HG03097 (cell line): ENCODE results near the gene CETP.

Experiments used
- ATAC-seq: cut with Tn5 transposase; IDR thresholded peaks from one replicate; pipeline ENCODE4 v1.9.1; 2021; ENCODE audit not compliant: unreplicated experiment, low FRiP score

Gene CETP

GRCh38 chr16:57016301-57016700 lies 54.6 kb downstream of the CETP start:
- ATAC-seq = no peak

- ATAC-seq = no peak
These were observed 55.1 kb downstream of the CETP start for GRCh38 chr16:57016831-57017230.

DNA sequence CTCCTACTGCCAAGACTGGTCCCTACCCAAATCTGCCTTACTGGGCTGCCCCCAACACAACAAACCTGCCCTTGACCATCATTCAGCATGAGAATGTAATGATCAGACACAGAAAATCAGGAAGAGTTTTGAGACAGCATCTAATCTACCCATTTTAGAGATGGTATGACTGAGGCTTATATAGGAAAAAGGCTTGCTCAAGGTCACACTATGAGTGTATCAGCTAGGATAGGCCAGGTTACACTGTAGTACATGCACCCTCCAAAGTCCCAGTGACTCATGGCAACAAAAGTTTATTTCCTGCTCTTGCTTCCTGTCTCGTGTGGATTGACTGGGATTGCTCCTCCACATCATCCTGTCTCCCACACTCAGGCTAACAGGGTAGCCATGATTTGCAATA lies 55.5 kb downstream of the CETP start:
- no peak for ATAC-seq

DNA sequence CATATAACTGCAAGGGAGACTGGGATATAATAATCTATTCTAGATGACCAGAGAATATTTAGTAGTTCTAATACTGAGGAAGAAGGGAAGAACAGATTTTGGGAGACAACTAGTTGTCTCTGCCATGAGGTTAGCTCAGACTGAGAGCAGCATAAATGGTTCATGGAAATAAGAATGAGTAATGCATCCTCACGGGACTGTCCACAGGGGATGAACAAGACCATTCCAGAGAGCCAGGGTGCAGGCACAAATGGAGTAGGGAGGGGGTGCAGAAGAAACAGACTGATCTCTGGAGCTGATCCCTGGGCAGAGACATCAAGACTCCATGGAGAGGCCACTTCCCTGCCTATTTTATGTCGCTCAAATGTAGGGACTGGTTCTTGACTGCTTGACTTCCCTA lies 58.0 kb downstream of the CETP start:
- ATAC-seq = no peak

- ATAC-seq = no peak
These were observed 58.9 kb downstream of the CETP start for GRCh38 chr16:57020651-57021050.

- ATAC-seq = no peak
These were observed 60.0 kb downstream of the CETP start for GRCh38 chr16:57021757-57022156.

DNA sequence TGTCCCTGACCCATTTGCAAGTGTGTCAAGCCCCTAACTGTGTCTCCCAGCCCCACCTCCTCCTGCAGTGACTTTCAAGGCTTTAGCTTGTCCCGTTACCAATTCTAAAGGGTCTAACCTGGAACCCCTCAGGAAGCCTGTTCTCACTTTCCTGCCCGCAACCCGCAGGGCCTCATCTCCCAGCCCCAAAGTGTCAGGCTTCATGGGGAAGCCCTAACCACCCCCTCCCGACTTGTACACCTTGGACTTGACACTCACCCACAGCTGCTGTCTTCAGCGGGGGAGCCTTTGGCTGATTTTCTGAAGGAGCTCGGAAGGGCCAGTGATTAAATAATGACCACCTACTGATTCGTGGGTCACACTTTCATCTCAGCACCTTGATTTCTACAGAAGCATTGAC lies 60.7 kb downstream of the CETP start:
- ATAC-seq = no peak

DNA sequence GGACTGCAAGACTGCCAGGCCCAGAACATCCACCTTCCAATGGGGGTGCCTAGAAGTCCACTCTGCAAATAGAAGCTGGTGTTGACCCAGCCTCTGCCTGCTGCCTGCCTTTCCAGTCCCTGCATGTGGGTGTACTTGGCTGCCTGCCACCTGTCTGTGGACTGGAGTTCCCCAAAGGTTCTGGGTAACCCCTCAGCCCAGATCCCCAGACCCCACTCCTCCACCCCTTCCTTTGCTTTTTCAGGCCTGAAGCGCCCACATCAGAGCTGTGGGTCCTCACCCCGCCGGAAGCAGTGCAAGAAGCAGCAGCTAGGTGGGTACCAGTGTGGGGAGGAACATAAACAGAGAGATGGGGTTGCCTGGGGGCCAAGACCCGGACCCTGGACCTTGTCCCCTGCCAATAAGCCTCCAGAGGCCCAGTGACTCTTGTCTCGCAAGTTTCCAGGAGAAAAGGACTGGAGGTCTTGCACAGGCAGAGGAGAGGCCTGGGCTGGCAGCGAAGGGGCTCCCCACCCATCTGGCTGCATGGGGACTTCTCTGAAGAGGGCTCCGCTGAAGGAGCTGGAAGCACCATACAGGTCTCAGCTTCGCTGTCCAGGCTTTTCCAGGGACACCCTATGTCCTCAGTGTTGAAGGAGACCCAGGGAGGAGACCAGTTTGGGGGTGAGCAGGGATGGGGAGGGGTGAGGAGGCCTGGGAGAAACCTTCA lies 61.9 kb downstream of the CETP start:
- no peak for ATAC-seq

GRCh38 chr16:57024894-57025680 lies 63.3 kb downstream of the CETP start:
- ATAC-seq = no peak

GRCh38 chr16:57025941-57026777 lies 64.4 kb downstream of the CETP start:
- ATAC-seq = no peak

DNA sequence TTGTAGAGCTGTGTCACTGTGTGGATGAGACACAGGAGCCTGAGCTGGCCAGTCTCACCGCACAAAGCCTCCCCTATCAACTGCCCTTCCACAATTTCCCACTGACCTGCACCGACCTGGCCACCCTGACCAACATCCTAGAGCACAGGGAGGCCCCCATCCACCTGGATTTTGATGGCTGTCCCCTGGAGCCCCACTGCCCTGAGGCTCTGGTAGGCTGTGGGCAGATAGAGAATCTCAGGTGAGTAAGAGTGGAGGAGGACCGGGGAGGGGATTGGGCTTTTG lies 65.0 kb downstream of the CETP start:
- no peak for ATAC-seq

DNA sequence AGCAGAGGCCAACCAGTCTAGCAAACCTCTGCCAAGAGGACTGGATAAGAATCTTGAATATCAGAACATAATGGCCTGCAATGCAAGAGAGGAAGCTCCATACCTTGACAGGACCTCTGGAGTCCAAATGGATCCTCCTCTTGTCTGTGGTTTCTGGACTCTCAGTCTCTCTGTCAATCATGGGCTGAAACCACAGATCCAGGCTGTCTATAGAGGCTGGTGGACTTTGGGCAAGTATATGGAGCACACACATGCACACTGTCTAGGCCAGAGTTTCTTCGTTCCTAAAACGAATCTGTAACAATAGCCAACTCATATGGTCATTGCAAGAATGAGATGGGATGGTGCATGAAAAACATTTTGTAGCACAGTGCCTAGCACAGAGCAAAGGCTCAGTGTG lies 65.3 kb downstream of the CETP start:
- no peak for ATAC-seq

DNA sequence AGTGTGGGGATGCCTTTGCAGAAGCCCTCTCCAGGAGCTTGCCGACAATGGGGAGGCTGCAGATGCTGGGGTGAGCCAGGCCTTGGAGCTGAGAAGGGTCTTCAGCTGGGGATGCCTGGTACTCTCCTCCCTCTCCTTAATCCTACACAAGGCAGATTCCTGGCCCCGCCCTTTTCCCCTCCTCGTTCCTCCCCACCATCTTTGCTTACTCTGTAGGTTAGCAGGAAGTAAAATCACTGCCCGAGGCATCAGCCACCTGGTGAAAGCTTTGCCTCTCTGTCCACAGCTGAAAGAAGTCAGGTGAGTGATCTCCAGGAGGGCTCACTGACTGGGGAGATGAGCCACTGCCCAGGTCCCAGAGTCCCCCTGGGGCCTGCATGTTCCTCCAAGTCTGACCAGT lies 66.3 kb downstream of the CETP start:
- ATAC-seq = no peak

DNA sequence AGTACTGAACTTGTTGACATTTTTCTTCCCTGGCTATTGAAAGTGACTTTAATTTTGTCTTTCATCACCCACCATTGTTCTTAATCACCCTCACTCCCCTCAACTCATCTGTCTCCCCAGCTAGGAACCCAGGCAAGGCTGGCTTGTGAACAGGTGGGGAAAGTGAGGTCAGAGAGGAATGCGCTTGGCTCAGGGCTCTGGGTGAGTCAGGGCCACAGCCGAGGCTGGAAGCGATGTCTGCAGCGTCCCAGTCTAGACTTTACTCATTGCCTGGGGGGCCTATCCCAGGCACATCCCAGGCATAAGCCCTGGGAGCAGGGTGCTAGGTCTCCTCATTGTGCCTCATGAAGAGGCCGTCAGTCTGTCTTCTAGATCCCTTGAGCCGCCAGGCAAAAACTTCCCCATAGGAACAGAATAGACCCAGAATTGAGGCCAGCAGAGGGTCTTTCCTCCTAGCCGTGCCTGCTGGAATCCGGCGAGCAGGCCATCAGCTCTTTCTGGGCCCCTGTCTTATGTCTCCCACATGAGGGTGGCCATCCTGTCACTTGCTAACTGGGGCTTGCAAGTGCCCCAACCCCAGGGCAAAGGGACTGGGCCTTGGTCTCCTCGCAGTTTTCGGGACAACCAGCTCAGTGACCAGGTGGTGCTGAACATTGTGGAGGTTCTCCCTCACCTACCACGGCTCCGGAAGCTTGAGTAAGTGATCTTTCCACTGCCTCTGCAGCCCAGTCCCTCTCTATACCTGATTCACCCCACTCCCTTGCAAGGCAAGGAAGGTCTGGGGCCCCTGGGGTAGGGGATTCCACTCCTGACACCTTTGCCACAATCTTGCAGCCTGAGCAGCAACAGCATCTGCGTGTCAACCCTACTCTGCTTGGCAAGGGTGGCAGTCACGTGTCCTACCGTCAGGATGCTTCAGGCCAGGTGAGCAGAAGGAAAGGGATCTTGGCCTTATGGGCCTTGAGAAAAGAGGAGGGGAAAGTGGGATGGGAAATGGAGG lies 67.7 kb downstream of the CETP start:
- ATAC-seq = no peak

- ATAC-seq = no peak
These were observed 68.7 kb downstream of the CETP start for GRCh38 chr16:57030346-57030902.

GRCh38 chr16:57031156-57031555 lies 69.4 kb downstream of the CETP start:
- ATAC-seq = no peak

DNA sequence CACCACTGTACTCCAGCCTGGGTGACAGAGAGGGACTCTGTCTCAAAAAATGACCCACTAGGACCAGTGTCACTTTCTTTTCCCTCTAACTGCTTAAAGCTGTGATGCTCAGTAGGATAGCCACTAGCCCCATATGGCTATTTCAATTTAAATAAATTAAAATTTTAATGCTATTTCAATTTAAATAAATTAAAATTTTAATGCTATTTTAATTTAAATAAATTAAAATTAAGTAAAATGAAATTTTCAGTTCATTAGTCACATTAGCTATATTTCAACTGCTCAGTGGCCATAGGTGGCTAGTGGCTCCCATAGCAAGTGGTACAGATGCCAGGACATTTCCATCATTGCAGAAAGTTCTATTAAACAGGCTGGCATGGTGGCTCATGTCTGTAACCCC lies 70.6 kb downstream of the CETP start:
- no peak for ATAC-seq

- no peak for ATAC-seq
These were observed 71.2 kb downstream of the CETP start for GRCh38 chr16:57032931-57033330.
